GM19193 (cell line): ENCODE results near the gene INPP5A.

Experiments used
- POLR2A ChIP-seq: IDR thresholded peaks from 4 replicates; pipeline ENCODE4 v1.6.1; 2011; ENCODE audit not compliant: insufficient read depth, insufficient read length; ENCODE audit errors: extremely low read depth

The INPP5A gene

DNA sequence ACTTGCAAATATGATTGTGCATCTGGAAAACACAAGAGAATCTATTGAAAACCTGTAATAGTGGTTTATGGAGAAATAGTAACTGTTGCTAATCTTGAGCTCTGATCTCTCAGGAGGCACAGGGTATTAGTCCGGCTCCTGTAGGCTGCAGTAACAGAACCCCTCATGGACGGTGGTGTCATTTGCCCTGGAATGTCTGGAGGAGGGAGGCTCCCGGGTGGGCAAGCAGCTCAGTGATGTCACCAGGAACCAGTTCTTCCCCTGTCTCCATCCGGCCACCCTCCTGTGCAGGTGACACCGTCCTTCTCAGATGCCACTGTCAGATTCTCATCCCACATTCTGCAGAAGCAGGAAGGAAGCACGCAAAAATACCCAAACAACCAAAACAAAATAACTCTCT lies 29.3 kb downstream of the INPP5A start:
- TF ChIP-seq POLR2A, result no peak

DNA sequence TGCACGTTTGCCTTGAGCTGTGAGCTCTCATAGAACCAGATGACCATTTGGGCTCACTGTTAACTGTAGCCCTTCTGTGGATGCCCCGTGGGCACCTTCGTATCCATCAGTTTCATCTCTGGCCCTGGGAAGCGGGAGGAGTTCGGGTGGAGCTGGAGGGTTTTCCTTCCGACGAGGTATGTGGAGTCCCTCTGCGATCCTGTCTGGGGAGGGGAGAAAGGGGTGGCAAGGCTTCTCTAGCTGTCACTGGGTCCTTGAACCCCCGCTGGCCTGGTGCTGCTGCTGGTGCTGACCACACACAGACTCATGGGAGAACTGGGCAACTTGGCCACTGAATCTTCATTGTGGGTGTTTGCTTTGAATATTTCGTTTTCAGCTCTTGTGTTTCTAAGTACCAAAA lies 32.7 kb downstream of the INPP5A start:
- TF ChIP-seq POLR2A, result no peak

DNA sequence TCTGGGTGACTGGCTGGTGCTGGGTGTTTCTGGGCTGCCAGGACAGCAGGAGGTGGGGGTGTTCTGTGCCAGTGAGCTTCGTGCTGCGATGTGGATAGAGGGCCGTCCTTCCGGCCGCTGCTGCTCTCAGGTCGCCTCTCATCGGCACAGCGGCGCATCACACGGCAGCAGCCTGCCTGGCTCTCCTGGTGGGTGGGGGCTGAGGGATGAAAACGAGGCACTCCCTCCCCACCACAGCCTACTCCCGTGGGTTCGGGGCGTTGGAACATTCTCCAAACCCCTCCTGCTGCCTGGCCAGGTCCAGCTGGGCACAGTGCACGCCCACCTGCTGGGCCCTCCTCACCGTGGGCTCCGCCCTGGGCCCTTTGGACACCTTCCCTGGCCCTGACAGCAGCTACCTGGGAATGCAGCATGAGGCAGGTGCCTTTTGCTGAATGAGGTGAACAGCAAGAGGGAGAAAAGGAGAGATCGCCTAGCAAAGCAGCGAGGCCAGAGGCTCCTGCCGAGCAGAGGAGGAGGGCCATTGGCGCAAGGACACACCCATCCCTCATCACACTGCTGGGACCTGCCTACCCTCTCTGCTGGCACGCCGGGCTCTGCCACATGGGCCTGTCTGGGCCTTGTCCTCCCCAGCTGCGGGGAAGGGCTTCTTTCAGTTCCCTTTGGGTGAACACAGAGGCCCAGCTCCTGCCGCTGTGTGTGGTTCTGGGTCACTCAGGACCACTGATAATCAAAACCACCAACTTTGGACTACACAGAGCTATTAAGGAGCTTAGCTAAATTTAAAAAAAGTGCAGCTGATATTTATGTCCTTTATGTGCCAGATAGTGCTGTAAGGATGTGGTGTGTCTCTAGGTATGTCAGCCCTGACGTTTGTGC lies 33.4 kb downstream of the INPP5A start:
- TF ChIP-seq POLR2A, result no peak

DNA sequence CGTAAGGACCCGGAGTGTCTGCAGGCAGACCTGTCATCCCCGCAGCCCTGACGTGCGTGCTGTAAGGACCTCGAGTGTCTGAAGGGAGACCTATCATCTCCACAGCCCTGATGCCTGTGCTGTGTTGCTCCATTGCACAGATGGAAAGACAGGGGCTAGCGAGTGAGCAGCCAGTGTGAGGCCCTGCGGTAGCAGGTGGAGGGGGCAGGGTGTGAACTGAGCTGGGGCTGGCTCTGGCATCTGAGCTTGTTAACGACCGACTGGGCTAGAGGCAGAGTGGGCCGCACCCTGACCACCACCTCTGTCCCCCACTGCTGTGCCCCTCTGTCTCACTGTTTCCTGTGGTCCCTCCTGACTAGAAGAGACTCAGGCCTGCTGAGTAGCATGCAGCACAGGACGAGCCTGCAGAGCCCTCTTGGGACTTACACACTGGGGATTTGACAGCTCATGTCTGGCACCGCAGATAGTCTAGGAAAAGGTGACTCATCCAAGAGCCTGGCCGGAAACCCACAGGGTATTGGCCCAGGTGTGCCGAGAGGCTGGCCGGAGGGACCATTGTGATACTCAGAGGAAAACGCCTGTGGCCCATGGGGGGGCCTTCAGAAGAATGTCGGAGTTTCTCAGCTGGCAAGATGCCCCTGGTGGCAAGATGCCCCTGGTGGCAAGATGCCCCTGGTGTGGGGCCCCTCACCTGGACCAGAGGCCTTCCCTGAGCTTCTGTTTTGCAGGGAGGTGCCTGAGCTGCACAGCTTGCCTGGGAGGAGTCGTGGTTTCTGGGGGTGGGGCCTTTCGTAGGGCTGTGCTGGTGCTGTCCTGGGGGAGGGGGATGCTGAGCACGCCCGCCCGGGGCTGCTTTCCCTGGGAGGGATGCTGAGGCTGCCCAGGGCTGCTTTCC lies 34.3 kb downstream of the INPP5A start:
- no peak for TF ChIP-seq POLR2A

DNA sequence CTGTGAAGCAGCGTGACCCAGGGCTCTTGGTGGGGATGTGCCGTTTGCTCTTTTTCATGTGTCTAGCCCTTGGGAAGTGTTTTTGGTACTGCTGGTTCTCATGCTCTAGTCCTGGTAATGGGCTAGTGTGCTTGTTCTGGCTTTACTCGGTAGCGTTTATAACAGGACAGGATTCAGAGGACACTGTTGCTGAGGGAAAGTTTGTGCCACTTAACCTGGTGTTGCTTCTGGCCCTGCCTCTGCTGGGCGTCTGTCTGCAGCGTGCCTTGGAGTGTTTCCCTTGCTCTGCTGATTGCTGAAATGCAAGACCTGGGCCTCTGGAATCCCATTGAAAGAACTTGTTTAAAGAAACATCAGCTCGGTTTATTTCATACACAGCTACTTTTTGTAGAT lies 35.0 kb downstream of the INPP5A start:
- TF ChIP-seq POLR2A, result no peak

DNA sequence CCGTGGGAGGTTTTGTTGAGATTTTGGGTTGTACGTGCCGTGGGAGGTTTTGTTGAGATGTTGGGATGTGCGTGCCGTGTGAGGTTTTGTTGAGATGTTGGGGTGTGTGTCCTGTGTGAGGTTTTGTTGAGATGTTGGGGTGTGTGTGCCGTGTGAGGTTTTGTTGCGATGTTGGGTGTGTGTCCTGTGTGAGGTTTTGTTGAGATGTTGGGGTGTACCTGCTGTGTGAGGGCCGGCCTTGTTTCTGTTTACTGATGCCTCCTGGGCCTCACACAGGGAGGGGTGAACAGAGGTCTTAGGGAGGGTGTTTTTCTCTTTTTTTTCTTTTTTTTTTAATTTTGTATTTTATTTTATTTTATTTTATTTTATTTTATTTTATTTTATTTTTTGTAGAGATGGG lies 36.7 kb downstream of the INPP5A start:
- no peak for TF ChIP-seq POLR2A

DNA sequence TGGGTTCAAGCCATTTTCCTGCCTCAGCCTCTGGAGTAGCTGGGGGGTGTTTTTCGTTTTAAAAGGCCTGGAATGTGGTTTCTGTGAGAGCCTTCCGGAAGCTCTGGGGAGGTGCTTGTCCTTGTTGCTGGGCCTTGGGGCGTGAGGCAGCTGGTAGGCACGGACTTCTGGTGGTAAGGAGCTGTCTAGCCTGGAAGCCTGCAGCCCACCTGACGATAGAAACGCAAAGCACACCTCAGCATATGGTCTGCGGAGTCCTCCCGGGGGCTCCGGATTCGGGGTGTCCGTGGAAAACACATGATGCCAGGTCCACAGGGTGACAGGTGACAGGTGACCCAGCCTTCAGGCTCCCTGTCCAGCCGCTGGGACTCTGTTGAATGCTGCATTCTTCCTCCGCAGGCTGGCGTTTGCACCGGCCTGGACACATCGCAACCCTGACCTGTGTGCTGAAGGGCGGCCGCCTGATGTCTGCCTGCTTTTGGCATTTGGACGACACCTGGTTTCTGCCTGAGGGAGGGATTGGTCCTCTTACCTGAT lies 37.3 kb downstream of the INPP5A start:
- no peak for TF ChIP-seq POLR2A

DNA sequence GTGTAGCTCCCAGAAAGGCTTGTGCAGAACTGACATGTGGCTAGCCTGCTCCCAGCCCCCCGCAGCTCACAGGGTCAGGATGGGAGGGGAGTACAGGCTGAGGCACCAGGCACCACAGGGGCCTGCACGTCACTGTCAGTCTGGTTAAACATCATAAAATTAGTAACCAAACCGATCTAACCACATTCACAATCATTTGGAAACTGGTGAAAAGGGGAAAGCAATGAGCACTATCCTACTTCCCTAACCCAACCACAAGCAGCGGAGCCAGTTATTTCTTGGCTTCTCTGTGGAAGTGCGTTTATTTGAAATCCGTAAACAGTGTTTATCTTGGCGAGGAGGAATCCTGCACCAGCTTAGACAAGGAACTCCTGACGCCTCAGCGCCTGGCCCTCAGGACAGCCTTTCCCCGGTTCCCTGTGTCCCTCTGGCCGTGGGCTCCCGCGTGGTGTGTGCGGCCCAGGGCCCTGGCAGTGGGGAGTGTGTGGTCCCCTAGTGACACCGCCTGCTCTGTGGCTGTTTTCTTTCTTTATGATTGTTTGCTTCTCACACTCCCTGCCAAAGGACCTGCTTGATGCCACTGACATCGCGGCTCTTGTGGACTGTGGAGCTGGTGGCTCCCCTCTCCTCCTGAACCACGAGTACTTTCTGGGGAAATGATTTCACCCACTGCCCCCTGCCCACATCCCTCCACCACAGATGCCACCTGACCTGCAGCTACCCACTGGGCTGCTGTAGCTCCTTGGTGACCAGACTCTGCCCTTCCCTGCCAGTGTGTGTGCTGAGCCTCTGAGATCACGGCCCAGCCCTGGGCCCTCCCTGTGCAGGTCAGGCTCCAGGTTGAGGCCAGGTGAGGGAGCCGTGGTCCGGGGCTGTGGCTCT lies 38.0 kb downstream of the INPP5A start:
- peak; percentile 20 for TF ChIP-seq POLR2A

DNA sequence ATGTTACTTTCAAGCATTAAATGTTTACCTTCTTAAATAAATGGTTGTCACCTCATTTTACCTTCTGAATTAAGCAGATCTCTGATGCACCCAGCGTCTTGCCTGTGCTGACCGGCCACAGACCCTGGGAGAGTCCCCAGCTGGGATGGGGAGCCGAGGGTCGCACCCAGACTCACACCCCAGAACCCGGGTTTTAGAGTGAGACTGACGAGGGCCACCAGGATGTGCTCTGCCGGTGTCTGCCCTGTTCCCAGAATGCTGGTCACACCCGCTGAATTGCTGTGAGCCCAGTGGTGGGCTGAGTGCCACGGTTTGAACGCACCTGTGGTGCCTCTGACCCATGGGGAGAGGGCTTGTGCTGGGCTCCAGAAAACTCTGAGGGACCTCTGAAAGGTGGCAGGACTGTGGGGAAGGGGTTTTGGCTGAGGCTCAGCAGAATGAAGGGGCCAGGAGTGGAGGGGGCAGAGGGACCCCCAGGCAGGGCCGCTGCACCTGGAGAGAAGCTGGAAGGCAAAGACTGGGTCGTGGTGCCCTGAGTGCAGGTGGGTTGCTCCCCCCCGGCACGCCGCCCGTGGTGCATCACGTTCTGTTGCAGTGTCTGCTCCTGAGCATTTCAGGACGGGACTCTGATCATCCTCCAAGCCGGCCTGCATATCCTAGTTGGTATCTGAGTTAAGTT lies 39.2 kb downstream of the INPP5A start:
- TF ChIP-seq POLR2A, result no peak

DNA sequence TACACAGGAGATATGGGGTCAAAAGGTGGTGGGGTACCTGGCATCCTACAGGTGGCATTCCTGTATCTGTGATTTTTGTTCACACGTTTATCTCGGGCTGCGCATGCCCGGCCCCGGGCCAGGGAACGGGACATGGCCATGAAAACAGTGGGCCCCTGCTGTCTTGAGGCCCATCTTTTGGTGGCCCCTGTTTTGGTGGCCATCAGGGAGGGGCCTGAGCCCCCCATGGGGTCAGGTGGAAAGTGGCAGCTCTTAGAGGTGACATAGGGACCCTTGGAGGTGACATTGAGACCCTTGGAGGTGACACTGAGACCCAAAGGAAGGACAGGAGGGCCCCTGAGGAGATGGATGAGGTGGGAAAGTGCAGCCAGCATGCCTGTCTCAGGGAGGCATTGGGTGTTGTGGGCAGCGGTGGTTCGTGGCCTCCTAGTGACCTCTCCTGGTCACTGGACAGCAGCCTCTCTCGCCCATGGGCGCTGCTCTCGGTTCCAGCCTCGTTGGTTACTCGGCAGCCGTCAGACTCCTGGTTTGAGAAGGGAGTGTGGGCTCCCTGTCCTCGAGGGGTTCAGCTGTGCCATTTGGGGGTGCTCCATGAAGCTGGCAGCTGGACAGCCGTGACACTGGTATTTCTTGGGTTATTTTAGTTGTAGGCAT lies 39.9 kb downstream of the INPP5A start:
- TF ChIP-seq POLR2A, result no peak

DNA sequence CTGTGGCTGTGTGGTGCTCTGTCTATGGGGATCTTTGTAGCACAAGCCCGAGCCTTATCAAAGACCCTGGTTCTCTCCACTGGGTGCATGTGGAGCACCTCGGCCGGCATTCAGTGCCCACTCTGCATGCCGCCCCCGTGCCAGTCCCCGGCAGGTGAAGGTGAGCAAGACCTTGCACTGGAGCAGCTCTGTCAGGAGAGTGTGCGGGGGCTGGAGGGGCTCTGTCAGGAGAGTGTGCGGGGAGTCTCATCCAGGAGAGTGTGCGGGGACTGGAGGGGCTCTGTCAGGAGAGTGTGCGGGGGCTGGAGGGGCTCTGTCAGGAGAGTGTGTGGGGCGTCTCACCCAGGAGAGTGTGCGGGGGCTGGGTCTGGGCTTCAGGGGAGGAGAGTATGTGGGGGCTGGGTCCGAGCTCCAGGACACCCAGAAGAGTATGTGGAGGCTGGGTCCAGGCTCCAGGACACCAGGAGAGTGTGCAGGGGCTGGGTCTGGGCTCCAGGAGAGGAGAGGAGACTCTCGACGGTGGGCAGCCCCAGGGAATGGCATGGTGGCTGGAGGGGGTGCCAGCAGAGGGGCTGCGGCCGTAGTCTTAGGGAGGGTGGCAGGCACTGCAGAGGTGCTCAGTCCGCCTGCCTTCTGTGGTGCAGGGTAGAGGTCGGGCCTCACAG lies 40.8 kb downstream of the INPP5A start:
- TF ChIP-seq POLR2A, result no peak

DNA sequence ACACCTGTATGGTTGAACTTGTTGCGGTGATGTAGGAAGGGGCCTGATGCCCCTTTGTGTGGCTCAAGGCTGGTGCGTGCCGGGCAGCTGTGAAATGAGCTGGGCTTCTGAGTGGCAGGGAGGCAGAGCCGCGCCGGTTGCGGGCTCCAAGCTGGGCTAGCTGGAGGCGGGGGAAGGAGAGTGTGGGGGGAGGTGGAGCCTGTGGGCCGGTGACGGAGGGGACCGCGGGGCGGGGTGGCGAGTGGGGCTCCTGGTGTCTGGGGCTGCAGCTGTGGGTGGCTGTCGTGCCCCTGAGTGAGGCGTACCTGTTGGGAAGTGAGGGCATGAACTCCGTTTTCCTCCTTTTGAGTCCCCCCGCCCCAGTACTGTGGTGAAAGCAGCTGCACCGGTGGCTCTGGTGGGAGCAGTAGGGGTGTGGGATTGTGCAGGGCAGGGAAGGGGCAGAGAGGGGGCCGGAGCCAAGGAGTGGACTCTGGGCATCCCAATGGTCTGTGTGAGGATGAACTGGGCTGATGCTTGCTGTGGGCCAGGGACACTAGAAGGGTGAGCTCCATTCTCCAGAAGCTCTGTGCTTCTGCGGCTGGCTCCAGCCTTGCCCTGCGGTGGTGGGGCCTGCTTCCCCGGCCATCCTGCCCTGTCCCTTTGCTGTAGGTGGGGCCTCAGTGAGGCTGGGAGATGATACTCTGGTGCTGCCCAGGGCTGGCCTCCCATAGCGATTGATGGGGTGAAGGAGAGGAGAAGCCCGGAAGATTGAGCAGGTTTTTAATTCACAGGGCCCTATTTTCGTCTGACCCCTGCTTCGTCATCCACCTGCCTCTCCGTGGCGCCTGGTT lies 41.7 kb downstream of the INPP5A start:
- no peak for TF ChIP-seq POLR2A
